ENCODE measurements around the gene CRIP2. TPM values are rescaled to one million over a fixed set of nuclear protein-coding genes. Genes with fewer than 3 reads are reported as not detected.

CRIP2 gene
- total RNA-seq, 6 experiments from 2014 or later, result 11.2 to 50.0 (median 27.5) TPM

- TF ChIP-seq CTCF (IDR thresholded peaks at IDR 0.05) (no peak), POLR2A (IDR thresholded peaks at IDR 0.05) (no peak)
- Histone ChIP-seq H3K4me1 (peaks cover 0 to 46% (median 9%) of the 10 kb centered on the region in 4 donors), H3K9me3 (no peaks in the 10 kb centered on the region), H3K27ac (no peak overlapping the region), H3K36me3 (peaks cover 0 to 5% (median 0%) of the 10 kb centered on the region in 4 donors), H3K27me3 (no peaks in the 10 kb centered on the region), H3K4me3 (no peak overlapping the region)
- intact Hi-C loops (cut with DNase I), result no loop called here
- WGBS (ENCODE audit: insufficient coverage, low coverage, low lambda C conversion rate, missing lambda C conversion rate), result no CpG with 5 or more reads among the region's 19 CpGs
- no peak for DNase-seq
- no peak for ATAC-seq
Observed at GRCh38 chr14:105471297-105471821, 3.3 kb upstream of the CRIP2 start.

GRCh38 chr14:105471823-105472485, 2.7 kb upstream of the CRIP2 start:
- no peaks in the 10 kb centered on the region for H3K9me3 ChIP-seq
- H3K27ac ChIP-seq, result peak overlapping the region in 2 of 3 donors; percentile 18 to 22
- DNase-seq (no peak), ATAC-seq (no peak)
- no peaks in the 10 kb centered on the region for H3K27me3 ChIP-seq
- peaks cover 0 to 52% (median 14%) of the 10 kb centered on the region in 4 donors for H3K4me1 ChIP-seq
- H3K4me3 ChIP-seq, result no peak overlapping the region
- no peak for TF ChIP-seq POLR2A (IDR thresholded peaks at IDR 0.05)
- no peak for TF ChIP-seq CTCF (IDR thresholded peaks at IDR 0.05)
- 70% methylated on average over 2 of the region's 8 CpGs for WGBS (ENCODE audit: insufficient coverage, low coverage, low lambda C conversion rate, missing lambda C conversion rate)
- intact Hi-C loops (cut with DNase I), result no loop called here
- peaks cover 0 to 5% (median 0%) of the 10 kb centered on the region in 4 donors for H3K36me3 ChIP-seq

- WGBS (ENCODE audit: insufficient coverage, low coverage, low lambda C conversion rate, missing lambda C conversion rate), result 30% methylated on average over 2 of the region's 12 CpGs
- intact Hi-C loops (cut with DNase I), result no loop called here
- Histone ChIP-seq H3K4me3 (no peak overlapping the region), H3K27ac (peak overlapping the region in 1 of 3 donors; percentile 18), H3K4me1 (peaks cover 0 to 55% (median 17%) of the 10 kb centered on the region in 4 donors), H3K36me3 (peaks cover 0 to 5% (median 0%) of the 10 kb centered on the region in 4 donors), H3K9me3 (no peaks in the 10 kb centered on the region), H3K27me3 (no peaks in the 10 kb centered on the region)
- DNase-seq (peak in 1 of 3 donors; percentile 71), ATAC-seq (no peak)
- TF ChIP-seq CTCF (IDR thresholded peaks at IDR 0.05) (peak in 2 of 4 donors; percentile 11 to 15), POLR2A (IDR thresholded peaks at IDR 0.05) (no peak)
Observed at GRCh38 chr14:105472486-105472991, 2.1 kb upstream of the CRIP2 start.

GRCh38 chr14:105473033-105473676, 1.5 kb upstream of the CRIP2 start:
- H3K4me1 ChIP-seq, result peaks cover 0 to 51% (median 17%) of the 10 kb centered on the region in 4 donors
- intact Hi-C loops (cut with DNase I), result no loop called here
- peaks cover 0 to 5% (median 0%) of the 10 kb centered on the region in 4 donors for H3K36me3 ChIP-seq
- H3K27ac ChIP-seq, result no peak overlapping the region
- H3K4me3 ChIP-seq, result no peak overlapping the region
- TF ChIP-seq POLR2A (IDR thresholded peaks at IDR 0.05) (no peak), CTCF (IDR thresholded peaks at IDR 0.05) (no peak)
- DNase-seq, result no peak
- no peaks in the 10 kb centered on the region for H3K9me3 ChIP-seq
- ATAC-seq, result no peak
- H3K27me3 ChIP-seq, result no peaks in the 10 kb centered on the region
- no CpG with 5 or more reads among the region's 7 CpGs for WGBS (ENCODE audit: insufficient coverage, low coverage, low lambda C conversion rate, missing lambda C conversion rate)

Measured in right lobe of liver (tissue), 6 donors.